ENCODE data around the gene LAG3.

Gene LAG3

DNA sequence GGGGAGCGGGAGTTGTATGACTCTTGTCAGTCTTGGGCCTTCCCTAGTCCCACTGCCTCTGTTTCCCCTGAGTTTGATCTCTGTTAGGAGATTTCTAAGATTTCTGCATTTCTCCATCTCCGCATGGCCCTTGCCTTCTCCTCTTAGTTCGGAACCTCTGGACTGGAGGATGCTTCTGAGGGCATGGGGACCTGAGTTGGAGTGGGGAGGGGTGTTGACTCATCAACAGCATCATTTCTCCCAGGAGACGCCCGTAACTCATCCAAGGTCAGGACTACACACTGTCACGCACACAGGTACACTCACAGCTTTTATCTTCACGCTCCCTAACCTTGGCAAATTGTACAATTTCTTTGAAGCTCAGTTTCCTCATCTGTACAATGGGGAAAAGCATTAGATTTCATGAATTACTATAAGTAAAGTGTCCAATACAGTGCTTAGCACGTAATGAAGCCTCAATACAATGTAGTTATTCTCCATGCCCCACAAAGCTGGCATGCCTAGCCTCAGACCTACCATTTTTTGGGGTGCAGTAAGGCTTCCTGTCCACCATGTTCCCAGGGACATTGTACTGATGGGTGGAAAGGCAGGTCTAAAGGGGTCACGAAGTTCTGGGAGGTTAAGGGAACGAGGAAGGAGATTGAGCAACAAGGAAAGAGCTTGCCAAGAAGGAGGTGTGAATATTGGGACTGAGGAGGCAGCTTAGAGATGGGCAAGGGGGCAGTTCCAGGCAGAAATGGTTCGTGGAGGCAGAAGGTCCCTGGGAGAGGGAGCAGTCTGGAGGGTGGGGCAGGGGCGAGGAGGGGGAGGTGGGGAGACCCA lies 600 bp upstream of the LAG3 start:
- Histone ChIP-seq H3K27ac (no peak overlapping the region; the same call in 1 of the 2 replicates), H3K27me3 (ENCODE audit: insufficient read depth, low read depth, severe bottlenecking) (no peaks in the 10 kb centered on the region), H3K9me3 (ENCODE audit: severe bottlenecking) (no peaks in the 10 kb centered on the region), H3K4me3 (ENCODE audit: low read depth, low read length) (no peak overlapping the region), H3K36me3 (peaks cover 70% of the 10 kb centered on the region)
- no peak for DNase-seq
- TF ChIP-seq, protein P1, sequence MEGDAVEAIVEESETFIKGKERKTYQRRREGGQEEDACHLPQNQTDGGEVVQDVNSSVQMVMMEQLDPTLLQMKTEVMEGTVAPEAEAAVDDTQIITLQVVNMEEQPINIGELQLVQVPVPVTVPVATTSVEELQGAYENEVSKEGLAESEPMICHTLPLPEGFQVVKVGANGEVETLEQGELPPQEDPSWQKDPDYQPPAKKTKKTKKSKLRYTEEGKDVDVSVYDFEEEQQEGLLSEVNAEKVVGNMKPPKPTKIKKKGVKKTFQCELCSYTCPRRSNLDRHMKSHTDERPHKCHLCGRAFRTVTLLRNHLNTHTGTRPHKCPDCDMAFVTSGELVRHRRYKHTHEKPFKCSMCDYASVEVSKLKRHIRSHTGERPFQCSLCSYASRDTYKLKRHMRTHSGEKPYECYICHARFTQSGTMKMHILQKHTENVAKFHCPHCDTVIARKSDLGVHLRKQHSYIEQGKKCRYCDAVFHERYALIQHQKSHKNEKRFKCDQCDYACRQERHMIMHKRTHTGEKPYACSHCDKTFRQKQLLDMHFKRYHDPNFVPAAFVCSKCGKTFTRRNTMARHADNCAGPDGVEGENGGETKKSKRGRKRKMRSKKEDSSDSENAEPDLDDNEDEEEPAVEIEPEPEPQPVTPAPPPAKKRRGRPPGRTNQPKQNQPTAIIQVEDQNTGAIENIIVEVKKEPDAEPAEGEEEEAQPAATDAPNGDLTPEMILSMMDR (IDR thresholded peaks at IDR 0.05; ENCODE audit: low read depth, low read length), result no peak

DNA sequence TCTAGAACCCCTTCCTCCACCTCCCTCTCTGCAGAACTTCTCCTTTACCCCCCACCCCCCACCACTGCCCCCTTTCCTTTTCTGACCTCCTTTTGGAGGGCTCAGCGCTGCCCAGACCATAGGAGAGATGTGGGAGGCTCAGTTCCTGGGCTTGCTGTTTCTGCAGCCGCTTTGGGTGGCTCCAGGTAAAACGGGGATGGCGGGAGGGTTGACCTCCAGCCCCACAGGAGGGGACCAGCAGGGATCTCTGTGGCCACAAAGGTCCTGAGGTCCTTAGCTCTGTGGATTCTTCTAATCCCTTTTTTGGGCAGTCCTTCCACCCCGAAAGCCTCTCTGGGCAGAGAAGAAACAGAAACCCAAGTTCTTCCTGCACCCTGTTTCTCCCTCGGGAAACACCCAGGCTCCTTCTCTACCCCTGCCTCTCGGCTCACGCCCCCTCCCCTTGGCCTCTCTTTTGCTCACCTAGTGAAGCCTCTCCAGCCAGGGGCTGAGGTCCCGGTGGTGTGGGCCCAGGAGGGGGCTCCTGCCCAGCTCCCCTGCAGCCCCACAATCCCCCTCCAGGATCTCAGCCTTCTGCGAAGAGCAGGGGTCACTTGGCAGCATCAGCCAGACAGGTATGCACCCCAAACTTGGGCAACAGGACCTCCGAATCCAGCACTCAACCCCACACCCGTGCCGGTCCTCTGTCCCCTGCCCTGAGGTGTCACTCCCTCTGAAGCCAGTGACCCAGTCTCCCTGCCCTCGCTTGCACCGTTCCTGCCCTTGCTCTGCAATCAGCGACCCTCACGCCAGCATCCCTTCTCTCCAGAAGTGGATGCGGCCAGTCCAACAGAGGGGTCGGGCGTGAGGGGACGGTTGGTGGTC lies 638 bp downstream of the LAG3 start:
- peaks cover 71% of the 10 kb centered on the region for H3K36me3 ChIP-seq
- H3K27me3 ChIP-seq (ENCODE audit: insufficient read depth, low read depth, severe bottlenecking), result no peaks in the 10 kb centered on the region
- DNase-seq, result no peak
- H3K9me3 ChIP-seq (ENCODE audit: severe bottlenecking), result no peaks in the 10 kb centered on the region
- H3K27ac ChIP-seq, result peak overlapping the region; percentile 14; the same call in 1 of the 2 replicates
- H3K4me3 ChIP-seq (ENCODE audit: low read depth, low read length), result no peak overlapping the region
- TF ChIP-seq, protein P1 (IDR thresholded peaks at IDR 0.05; ENCODE audit: low read depth, low read length), result no peak

DNA sequence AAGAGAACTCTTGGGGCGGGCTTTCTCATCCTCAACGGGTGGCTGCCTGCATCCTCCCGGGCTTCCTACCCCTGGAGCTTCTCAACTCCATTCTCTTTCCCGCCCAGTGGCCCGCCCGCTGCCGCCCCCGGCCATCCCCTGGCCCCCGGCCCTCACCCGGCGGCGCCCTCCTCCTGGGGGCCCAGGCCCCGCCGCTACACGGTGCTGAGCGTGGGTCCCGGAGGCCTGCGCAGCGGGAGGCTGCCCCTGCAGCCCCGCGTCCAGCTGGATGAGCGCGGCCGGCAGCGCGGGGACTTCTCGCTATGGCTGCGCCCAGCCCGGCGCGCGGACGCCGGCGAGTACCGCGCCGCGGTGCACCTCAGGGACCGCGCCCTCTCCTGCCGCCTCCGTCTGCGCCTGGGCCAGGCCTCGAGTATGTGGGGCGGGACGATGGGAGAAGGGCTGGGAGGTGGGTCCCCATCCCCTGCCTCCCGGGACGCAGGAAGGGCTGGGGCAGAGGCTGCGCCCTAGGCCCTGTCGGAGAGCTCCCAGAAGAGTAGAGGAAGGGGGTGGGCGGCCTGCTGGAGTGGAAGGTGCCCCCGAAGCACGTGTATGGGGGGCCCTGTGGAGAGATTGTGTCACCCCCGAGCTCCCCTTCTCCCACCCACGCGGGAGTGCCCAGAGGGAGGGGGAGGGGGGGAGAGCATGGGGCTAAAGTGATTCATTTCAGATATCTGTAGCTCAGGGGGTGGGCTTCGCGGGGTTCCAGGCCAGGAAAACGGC lies 1.5 kb downstream of the LAG3 start:
- Histone ChIP-seq H3K27me3 (ENCODE audit: insufficient read depth, low read depth, severe bottlenecking) (no peaks in the 10 kb centered on the region), H3K27ac (no peak overlapping the region), H3K36me3 (peaks cover 71% of the 10 kb centered on the region), H3K9me3 (ENCODE audit: severe bottlenecking) (no peaks in the 10 kb centered on the region), H3K4me3 (ENCODE audit: low read depth, low read length) (no peak overlapping the region)
- TF ChIP-seq, protein P1 (IDR thresholded peaks at IDR 0.05; ENCODE audit: low read depth, low read length), result no peak
- no peak for DNase-seq

DNA sequence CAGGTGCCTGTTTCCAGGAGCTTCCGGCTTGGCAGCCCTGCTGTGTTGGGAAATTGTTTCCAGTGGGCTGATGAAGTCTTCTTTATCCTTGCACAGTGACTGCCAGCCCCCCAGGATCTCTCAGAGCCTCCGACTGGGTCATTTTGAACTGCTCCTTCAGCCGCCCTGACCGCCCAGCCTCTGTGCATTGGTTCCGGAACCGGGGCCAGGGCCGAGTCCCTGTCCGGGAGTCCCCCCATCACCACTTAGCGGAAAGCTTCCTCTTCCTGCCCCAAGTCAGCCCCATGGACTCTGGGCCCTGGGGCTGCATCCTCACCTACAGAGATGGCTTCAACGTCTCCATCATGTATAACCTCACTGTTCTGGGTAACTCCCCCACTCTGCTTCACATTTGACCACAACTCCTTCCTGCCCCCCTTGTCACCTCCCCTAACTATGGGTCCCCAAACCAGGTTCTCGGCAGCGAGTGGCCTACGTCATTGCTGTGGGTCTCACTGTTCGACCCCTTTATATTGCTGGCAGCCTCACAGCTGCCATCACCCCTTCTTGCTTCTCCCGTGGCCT lies 2.3 kb downstream of the LAG3 start:
- no peaks in the 10 kb centered on the region for H3K27me3 ChIP-seq (ENCODE audit: insufficient read depth, low read depth, severe bottlenecking)
- H3K4me3 ChIP-seq (ENCODE audit: low read depth, low read length), result no peak overlapping the region
- no peaks in the 10 kb centered on the region for H3K9me3 ChIP-seq (ENCODE audit: severe bottlenecking)
- TF ChIP-seq, protein P1 (IDR thresholded peaks at IDR 0.05; ENCODE audit: low read depth, low read length), result no peak
- H3K27ac ChIP-seq, result no peak overlapping the region
- peaks cover 66% of the 10 kb centered on the region for H3K36me3 ChIP-seq
- no peak for DNase-seq

Data from WERI-Rb-1 (cell line).